Raji (cell line): ENCODE data around the gene LDLRAD4.

ENCODE experiments used
- POLR2A ChIP-seq: IDR thresholded peaks from 2 replicates; pipeline ENCODE4 v1.6.1; 2011; ENCODE audit warnings: low read depth, low read length, control low read depth; ENCODE audit not compliant: insufficient read depth

LDLRAD4 gene

GRCh38 chr18:13260935-13261640 lies 42.5 kb downstream of the LDLRAD4 start:
- TF ChIP-seq POLR2A, result no peak

- TF ChIP-seq POLR2A, result no peak
Observed at GRCh38 chr18:13261661-13262357, 43.2 kb downstream of the LDLRAD4 start.

GRCh38 chr18:13262839-13263691 lies 44.5 kb downstream of the LDLRAD4 start:
- TF ChIP-seq POLR2A, result no peak

- TF ChIP-seq POLR2A, result no peak
Observed at GRCh38 chr18:13264091-13265007, 45.8 kb downstream of the LDLRAD4 start.

- TF ChIP-seq POLR2A, result no peak
Observed at GRCh38 chr18:13265008-13265910, 46.7 kb downstream of the LDLRAD4 start.

- TF ChIP-seq POLR2A, result no peak
Observed at GRCh38 chr18:13265911-13266217, 47.3 kb downstream of the LDLRAD4 start.

GRCh38 chr18:13266218-13267100 lies 47.9 kb downstream of the LDLRAD4 start:
- TF ChIP-seq POLR2A, result no peak

- no peak for TF ChIP-seq POLR2A
Observed at GRCh38 chr18:13267431-13267873, 48.9 kb downstream of the LDLRAD4 start.

- no peak for TF ChIP-seq POLR2A
Observed at GRCh38 chr18:13268158-13269012, 49.8 kb downstream of the LDLRAD4 start.

GRCh38 chr18:13269013-13269280 lies 50.4 kb downstream of the LDLRAD4 start:
- TF ChIP-seq POLR2A, result no peak

- no peak for TF ChIP-seq POLR2A
Observed at GRCh38 chr18:13269521-13270011, 51.0 kb downstream of the LDLRAD4 start.

GRCh38 chr18:13270279-13270855 lies 51.8 kb downstream of the LDLRAD4 start:
- TF ChIP-seq POLR2A, result no peak
